Measurements from ENCODE around the gene ZNF407.

ZNF407 gene

DNA sequence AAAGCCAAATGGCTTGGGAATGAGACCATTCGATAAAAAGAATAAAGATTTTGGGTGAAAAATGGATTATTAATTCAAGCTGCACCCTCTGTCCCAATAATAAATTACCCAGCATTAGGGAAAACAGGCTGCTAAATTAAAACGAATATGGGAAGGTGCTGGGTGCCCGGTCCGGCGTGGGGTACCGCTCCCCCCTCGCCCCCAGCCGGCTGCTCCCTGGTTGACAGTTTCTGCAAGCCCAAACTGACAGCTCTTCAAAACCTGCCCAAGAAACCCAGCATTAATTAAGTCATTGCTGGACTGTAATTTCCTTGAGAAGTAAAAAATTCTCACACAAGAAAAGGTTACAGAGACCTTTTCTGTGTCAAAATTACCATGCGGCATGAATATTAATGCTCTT, 512.6 kb downstream of the ZNF407 start:
- DNase-seq = no peak

DNA sequence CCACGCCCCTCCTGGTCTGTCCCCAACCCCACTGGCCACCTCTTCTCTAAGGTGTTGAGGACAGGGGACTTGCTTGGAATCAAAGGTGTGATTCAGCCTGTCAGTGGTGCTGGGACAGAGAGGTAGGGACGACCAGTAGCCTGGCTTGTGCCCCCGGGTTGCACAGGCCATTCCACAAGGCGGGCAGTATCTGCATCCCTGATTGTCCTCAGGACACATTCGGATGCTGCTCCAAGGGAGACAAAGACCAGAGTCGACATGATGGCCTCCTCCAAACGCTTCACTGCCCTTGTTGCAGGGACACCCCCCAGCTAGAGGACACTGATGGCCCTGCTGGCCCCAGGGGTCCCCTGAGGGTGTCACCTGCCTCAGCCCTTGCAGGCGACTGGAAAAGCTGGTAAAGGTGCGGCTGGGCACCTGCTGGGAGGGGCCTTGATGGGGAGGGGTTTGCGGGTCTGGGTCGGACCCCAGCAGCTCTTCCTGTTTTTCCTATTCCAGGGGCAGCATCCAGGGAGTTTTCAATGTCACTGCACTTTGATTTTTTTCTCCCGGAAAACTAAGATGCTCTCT, 513.3 kb downstream of the ZNF407 start:
- no peak for DNase-seq

DNA sequence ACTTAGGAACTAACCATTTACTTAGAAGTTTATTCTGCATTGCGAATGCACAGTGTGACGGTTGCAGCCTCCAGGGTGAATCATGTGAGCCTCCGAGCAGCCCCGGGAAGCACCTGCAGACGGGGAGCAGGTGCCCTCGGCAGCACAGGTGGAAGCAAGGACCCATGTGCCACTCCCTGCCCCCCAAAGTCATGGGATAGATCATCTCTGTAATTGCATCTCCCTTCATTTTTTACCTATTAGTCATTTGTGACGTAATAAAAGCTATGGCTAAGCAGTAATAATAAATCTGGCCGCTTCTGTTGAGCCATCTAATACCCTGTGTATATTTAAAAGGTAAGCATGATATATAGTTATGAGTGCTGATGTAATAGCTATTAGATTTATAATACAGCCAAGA, 514.1 kb downstream of the ZNF407 start:
- DNase-seq = no peak

DNA sequence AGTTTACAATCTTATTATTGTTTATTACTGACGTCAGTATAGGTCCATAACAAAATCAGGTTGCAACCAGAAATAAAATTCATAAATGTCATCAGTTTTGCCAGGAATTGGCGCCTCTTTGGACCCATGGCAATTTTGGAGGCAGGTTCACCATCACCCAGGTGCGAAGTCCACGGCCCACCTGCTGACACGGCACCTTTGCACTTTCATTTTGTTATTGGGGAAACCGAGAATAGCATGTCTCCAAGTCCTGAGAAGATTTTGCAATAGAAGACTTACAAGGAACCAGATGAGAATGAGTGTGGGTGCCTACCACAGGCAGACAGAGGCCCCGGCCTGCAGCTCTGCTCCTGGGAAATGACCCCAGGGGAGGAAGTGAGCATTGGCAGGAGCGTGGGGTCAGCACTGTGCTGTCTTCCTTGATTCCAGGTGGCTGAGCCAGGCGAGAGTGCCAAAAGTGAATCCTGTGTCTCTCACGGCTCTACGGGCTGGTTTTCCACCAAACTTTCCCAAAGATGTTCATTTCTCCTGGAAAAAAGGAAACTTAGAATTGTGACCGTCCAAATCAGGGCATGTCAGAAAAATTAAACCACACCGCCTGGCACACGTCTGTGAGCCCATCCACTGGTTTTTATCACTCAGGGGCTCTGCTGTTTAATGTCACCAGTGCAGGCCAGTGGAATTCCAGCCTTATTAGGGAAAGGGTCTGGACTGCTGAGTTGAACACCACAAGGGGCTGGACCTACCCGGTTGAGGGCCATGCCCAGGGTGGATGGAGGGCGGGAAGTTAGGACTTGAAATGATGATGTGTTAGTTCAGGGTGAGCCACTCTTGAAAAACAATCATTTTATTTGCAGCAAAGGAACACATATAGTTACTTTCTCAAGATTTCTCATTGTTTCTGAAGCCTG, 514.8 kb downstream of the ZNF407 start:
- DNase-seq = no peak

DNA sequence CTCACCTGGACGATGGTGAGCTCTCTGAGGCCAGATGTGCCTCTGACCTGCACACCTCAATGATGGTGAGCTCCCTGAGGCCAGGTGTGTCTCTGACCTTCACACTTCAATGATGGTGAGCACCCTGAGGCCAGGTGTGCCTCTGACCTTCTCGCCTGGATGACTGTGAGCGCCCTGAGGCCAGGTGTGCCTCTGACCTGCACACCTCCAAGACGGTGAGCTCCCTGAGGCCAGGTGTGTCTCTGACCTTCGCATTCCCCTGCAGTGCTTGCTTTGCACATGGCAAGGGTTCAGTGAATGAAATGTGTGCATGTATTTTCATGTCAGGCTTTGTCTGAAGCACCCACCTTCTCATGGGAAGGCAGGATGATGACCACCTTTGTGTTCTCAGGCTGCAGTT, 515.8 kb downstream of the ZNF407 start:
- no peak for DNase-seq

DNA sequence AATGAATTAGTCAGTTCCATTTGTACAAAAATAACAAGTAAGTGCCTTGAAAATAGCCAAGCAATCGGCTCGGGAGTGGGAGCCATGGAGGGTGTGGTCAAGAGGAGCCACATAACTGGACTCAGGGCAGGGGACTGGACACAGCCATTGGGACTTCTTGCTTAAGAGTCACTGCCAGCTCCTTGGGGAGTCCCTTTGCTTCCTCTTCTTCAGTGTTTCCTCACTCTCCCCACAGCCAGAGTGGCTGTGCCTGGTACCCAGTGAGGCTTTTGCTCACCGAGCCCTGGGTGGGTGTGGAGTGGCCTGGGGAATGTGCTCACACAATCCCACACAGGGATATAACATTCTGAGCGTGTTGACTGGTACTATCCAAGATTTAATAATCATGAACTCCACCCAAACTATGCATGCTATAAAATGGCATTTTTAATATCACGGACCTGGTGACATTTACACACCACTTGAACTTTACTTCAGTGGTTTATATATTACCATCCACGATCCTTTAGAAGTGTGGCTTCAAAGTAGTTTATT, 516.6 kb downstream of the ZNF407 start:
- no peak for DNase-seq

Data from CD4-positive, alpha-beta T cell treated with Interleukin-4 for 4 hours (primary cell).